ENCODE data around the gene ATXN10. TPM values are rescaled to one million over a fixed set of nuclear protein-coding genes. Genes with fewer than 3 reads are reported as not detected.

ATXN10 gene
- polyA plus RNA-seq, 3 donors = 60.1 to 106 (median 92.4) TPM

- Mint-ChIP-seq H3K27ac (no peak overlapping the region), H3K36me3 (peaks cover 73 to 86% of the 10 kb centered on the region in 2 donors), H3K9me3 (no peaks in the 10 kb centered on the region), H3K4me1 (peaks cover 4% of the 10 kb centered on the region), H3K4me3 (no peak overlapping the region), H3K27me3 (ENCODE audit: low read depth in 3 of 3) (peaks cover 0 to 2% (median 0%) of the 10 kb centered on the region in 3 donors)
- Histone ChIP-seq H3K9ac (ENCODE audit: insufficient read depth, low read length, poor library complexity, severe bottlenecking) (no peak overlapping the region), H3K36me3 (replicated peaks in 1 of 2; ENCODE audit: control insufficient read depth in 1 of 2, insufficient read depth in 2 of 2, low read length in 2 of 2) (peaks cover 39 to 96% of the 10 kb centered on the region in 2 donors), H3K79me2 (ENCODE audit: insufficient read depth, low read length) (no peaks in the 10 kb centered on the region), H3K4me2 (replicated peaks; ENCODE audit: extremely low read depth, low read length, poor library complexity, severe bottlenecking) (no peak overlapping the region), H3K27ac (ENCODE audit: low read depth in 1 of 2, low read length in 2 of 2) (no peak overlapping the region), H3K9me3 (replicated peaks in 1 of 2; ENCODE audit: control insufficient read depth in 1 of 2, insufficient read depth in 1 of 2, low read length in 2 of 2) (no peaks in the 10 kb centered on the region), H2AFZ (ENCODE audit: insufficient read depth, low read depth, low read length, poor library complexity, severe bottlenecking) (no peak overlapping the region), H3K4me3 (replicated peaks in 1 of 3; ENCODE audit: low read depth in 2 of 3, low read length in 3 of 3) (no peak overlapping the region), H3K4me1 (ENCODE audit: control insufficient read depth in 1 of 2, insufficient read depth in 2 of 2, low read length in 2 of 2) (no peaks in the 10 kb centered on the region), H3K27me3 (ENCODE audit: control insufficient read depth in 2 of 2, insufficient read depth in 2 of 2, low read length in 2 of 2) (no peaks in the 10 kb centered on the region), H4K20me1 (ENCODE audit: insufficient read depth, low read length) (peaks cover 4% of the 10 kb centered on the region)
- intact Hi-C loops (cut with micrococcal nuclease) = no loop called here
- DNase-seq = no peak
- no CpG with 5 or more reads among the region's 2 CpGs for WGBS (ENCODE audit: insufficient coverage)
- TF ChIP-seq CTCF (IDR thresholded peaks at IDR 0.05) = no peak
These were observed 36.0 kb downstream of the ATXN10 start for GRCh38 chr22:45707605-45708004.

GRCh38 chr22:45708145-45708544, 36.5 kb downstream of the ATXN10 start:
- H3K4me2 ChIP-seq (replicated peaks; ENCODE audit: extremely low read depth, low read length, poor library complexity, severe bottlenecking) = no peak overlapping the region
- H3K79me2 ChIP-seq (ENCODE audit: insufficient read depth, low read length) = no peaks in the 10 kb centered on the region
- no peaks in the 10 kb centered on the region for H3K9me3 ChIP-seq (replicated peaks in 1 of 2; ENCODE audit: control insufficient read depth in 1 of 2, insufficient read depth in 1 of 2, low read length in 2 of 2)
- no peak overlapping the region for H3K4me3 Mint-ChIP-seq
- WGBS (ENCODE audit: insufficient coverage) = no CpG with 5 or more reads among the region's 2 CpGs
- peaks cover 4% of the 10 kb centered on the region for H3K4me1 Mint-ChIP-seq
- no peaks in the 10 kb centered on the region for H3K27me3 ChIP-seq (ENCODE audit: control insufficient read depth in 2 of 2, insufficient read depth in 2 of 2, low read length in 2 of 2)
- no peak overlapping the region for H3K9ac ChIP-seq (ENCODE audit: insufficient read depth, low read length, poor library complexity, severe bottlenecking)
- H3K27ac Mint-ChIP-seq = no peak overlapping the region
- no peak overlapping the region for H3K27ac ChIP-seq (ENCODE audit: low read depth in 1 of 2, low read length in 2 of 2)
- no peak for TF ChIP-seq CTCF (IDR thresholded peaks at IDR 0.05)
- intact Hi-C loops (cut with micrococcal nuclease) = no loop called here
- H3K36me3 ChIP-seq (replicated peaks in 1 of 2; ENCODE audit: control insufficient read depth in 1 of 2, insufficient read depth in 2 of 2, low read length in 2 of 2) = peaks cover 33 to 96% of the 10 kb centered on the region in 2 donors
- peaks cover 71 to 84% of the 10 kb centered on the region in 2 donors for H3K36me3 Mint-ChIP-seq
- H2AFZ ChIP-seq (ENCODE audit: insufficient read depth, low read depth, low read length, poor library complexity, severe bottlenecking) = no peak overlapping the region
- no peaks in the 10 kb centered on the region for H3K4me1 ChIP-seq (ENCODE audit: control insufficient read depth in 1 of 2, insufficient read depth in 2 of 2, low read length in 2 of 2)
- peaks cover 0 to 2% (median 0%) of the 10 kb centered on the region in 3 donors for H3K27me3 Mint-ChIP-seq (ENCODE audit: low read depth in 3 of 3)
- H3K9me3 Mint-ChIP-seq = no peaks in the 10 kb centered on the region
- H4K20me1 ChIP-seq (ENCODE audit: insufficient read depth, low read length) = peaks cover 4% of the 10 kb centered on the region
- no peak for DNase-seq
- H3K4me3 ChIP-seq (replicated peaks in 1 of 3; ENCODE audit: low read depth in 2 of 3, low read length in 3 of 3) = no peak overlapping the region

Data from CD14-positive monocyte (primary cell).